GM10266 (cell line): ENCODE results near the gene PEX12.

Experiments
- DNase-seq: peaks from one replicate; pipeline ENCODE4 v3.0.0; 2012; ENCODE audit errors: extremely low spot score
- TF ChIP-seq, protein P1 (sequence below): IDR thresholded peaks from 2 replicates; pipeline ENCODE4 v1.5.1; 2012; ENCODE audit warnings: mild to moderate bottlenecking, low read depth; ENCODE audit not compliant: control insufficient read depth, insufficient read depth; ENCODE audit errors: missing control alignments

PEX12 gene

DNA sequence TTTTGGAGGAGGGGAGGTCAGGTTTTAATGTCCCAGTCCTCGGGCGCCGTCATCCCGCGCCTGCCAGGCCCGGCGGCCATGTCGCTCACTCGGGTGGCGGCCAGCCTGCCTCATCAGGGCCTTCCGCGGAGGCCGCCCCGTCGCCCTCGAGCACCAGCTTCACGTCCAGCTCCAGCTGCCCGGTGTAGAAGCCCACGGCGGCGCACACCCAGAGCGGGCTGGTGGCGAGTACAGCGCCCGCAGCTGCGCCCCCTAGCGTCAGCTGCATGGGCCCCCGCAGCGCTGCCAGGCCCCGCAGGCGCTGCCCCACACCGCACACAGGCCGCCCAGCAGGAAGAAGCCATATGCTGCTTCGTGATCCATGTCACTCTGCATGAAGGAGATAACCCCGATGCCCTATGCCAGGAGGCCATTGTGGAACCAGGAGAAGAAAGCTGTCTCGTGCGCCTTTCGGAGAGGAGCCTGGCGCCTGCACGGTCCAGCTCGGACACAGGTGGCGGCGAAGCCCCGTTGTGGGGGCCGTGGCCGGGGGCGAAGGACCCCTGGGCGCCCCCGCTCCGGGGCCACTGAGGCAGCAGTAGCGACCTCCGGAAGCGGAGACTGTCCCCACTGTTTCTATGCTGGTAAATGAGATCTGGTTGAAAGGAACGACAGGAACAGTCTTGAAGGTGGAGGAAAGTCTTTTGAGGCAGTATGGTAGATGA is 18.3 kb upstream of the PEX12 start:
- DNase-seq, result no peak
- TF ChIP-seq, protein P1, sequence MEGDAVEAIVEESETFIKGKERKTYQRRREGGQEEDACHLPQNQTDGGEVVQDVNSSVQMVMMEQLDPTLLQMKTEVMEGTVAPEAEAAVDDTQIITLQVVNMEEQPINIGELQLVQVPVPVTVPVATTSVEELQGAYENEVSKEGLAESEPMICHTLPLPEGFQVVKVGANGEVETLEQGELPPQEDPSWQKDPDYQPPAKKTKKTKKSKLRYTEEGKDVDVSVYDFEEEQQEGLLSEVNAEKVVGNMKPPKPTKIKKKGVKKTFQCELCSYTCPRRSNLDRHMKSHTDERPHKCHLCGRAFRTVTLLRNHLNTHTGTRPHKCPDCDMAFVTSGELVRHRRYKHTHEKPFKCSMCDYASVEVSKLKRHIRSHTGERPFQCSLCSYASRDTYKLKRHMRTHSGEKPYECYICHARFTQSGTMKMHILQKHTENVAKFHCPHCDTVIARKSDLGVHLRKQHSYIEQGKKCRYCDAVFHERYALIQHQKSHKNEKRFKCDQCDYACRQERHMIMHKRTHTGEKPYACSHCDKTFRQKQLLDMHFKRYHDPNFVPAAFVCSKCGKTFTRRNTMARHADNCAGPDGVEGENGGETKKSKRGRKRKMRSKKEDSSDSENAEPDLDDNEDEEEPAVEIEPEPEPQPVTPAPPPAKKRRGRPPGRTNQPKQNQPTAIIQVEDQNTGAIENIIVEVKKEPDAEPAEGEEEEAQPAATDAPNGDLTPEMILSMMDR, result no peak

DNA sequence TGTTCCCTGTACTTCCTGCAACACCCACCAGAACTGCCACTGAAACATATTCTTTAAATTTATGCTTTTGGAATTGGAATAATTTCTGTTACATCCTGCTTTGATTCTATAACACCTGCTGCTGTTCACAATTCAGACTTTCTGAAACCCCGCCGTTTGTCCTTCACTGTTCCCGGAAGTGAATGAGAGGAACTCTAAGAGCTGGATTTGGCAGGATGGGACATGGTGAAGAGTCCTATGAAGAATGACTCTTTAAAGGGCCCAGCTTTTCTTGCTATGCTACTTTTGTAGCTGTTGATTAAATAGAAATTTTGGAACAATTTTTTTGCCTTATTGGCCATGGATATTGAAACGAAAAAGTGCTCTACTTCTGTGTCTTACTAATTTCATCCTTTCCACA is 17.7 kb upstream of the PEX12 start:
- DNase-seq, result no peak
- TF ChIP-seq, protein P1, result no peak

DNA sequence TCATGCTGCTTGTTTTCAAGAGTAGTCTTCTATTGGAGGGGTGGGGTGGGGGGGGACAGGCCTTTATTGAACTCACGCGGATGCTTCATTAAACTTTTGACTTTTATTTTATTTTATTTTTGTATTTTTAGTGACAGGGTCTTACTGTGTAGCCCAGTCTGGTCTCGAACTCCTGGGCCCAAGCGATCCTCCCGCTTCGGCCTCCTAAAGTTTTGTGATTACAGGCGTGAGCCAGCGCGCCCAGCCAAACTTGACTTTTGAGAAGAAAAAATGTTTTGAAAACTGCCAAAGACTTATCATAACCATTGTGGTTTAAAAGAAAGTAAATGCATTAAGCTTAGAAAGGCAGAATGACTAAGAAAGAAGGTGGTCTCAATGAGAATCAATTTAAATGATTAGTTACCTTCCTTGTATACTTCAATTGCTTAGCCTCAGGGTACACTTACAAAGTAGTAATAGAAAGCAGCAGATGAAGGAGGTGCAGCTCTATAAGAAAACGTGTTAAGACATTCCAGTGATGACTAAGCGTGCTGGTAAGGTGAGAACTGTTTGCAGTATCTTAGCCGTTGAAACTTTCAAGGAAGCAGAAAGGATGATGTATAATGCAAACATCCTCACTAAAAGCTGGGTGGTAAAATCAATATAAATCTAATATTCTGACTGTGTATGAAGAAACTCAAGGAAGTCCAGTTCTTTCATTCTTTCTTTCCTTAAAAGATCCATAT is 10.0 kb upstream of the PEX12 start:
- TF ChIP-seq, protein P1, result no peak
- DNase-seq, result no peak

DNA sequence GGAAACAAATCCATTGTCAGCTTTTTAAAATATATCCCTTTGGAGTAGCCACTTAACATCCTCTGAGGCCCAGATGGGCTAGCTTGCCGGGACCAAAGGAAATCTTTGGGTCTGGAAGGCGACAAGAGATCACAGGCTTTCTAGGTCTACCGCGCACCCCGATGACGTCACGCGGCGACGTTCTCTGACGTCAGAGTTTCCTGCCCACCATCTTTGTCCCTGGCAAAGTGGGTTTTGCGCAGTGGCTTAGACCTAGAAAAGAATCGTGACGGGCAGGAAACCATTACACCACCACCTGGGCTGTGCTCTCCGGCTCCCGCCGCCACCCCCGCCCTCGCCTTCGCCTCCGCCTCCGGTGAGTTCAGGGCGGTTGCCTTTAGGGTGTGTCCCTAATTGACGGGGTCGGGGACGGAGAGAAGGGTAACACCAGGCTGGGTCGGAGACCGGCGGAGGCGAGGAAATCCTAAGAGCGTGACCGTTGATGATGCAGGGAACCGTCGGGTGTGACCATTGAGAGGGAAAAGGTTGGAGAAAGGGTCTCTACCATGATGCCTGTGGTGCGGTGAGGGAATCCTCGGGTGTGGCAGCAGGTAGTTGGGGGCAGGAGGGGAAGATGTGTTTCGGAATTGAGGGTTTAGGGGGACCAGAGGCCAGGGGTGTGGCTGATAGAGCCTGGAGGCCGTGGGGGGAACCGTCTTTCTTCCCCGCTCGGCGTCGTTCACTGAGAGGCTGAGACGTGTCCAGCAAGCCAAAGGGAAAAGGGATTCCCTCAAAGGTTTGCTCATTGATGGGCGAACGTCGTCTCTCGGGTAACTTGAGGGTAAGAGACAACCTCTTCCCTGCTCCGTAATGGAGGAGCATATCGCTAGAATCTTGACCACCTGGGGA is 8.9 kb upstream of the PEX12 start, which contains the start of gene AP2B1:
Gene AP2B1 (plus strand): TSS at position 249 of the 888 bp plus-strand sequence. CDS start 6,709 bp downstream, outside the sequence.
- DNase-seq, result peak; percentile 88
- TF ChIP-seq, protein P1, result no peak

DNA sequence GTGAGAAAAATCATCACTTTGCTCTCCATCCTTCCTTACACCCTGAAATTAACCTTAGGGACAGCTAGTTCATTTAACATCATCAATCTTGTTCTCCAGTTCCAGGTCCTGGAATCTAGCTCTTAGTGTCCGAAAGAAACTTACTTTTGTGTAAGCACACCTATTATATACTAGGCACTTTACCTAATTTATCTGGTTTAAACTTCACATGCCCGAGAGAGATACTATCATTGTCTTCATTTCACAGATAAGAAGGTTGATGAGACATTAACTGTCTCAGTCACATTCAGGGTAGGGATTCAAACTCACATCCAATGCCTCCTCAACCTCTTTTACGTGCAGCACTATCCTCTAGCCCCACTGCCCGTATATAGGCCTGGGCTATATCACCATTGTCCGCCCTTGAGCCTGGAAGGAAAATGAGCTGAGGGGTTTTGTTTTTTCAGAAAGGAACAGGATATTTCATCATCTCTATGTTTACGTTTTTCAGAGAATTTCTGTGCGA is 8.2 kb upstream of the PEX12 start:
- no peak for DNase-seq
- TF ChIP-seq, protein P1, result no peak

DNA sequence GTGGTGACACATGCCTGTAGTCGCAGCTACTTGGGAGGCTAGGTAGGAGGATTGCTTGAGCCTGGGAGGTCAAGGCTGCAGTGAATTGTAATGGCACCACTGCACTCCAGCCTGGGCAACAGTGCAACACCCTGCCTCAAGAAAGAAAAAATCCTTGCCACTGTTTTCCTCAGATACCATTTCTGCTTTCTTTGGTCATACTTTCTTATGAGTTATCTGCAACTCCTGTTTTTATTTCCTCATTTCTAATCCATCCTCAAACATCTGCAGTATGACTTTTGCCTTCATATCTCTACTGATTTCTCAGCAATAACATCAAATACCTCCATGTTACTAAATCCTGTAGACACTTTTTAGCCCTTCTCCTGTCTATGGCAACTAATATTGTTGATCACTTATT is 5.7 kb upstream of the PEX12 start:
- TF ChIP-seq, protein P1, result no peak
- DNase-seq, result no peak
